ENCODE measurements around the gene ADAM17.

ADAM17 gene

GRCh38 chr2:9543557-9543956 lies 12.1 kb downstream of the ADAM17 start:
- POLR2A ChIA-PET, result no interaction called here
- DNase-seq (ENCODE audit: extremely low spot score), result no peak
- TF ChIP-seq CTCF (IDR thresholded peaks at IDR 0.05; ENCODE audit: control extremely low read depth, extremely low read depth, low read depth, missing control alignments), result no peak
- CTCF ChIA-PET, result interaction anchor here (1.2 to 1.3 kb wide), 2 partner anchors 10 to 20 kb away, joined by 3 to 4 read pairs; no protein-coding TSS in a partner anchor

- CTCF ChIA-PET, result interaction anchor here (1.3 to 3.5 kb wide), 3 partner anchors 10 to 196 kb away, joined by 3 to 16 read pairs (median 5); partner anchors contain the start of gene ADAM17
- no peak for DNase-seq (ENCODE audit: extremely low spot score)
- TF ChIP-seq CTCF (IDR thresholded peaks at IDR 0.05; ENCODE audit: control extremely low read depth, extremely low read depth, low read depth, missing control alignments), result no peak
- POLR2A ChIA-PET, result no interaction called here
Observed at GRCh38 chr2:9539531-9539930, 16.1 kb downstream of the ADAM17 start.

GRCh38 chr2:9538000-9538507 lies 17.6 kb downstream of the ADAM17 start:
- DNase-seq (ENCODE audit: extremely low spot score), result peak; percentile 23
- no peak for TF ChIP-seq CTCF (IDR thresholded peaks at IDR 0.05; ENCODE audit: control extremely low read depth, extremely low read depth, low read depth, missing control alignments)
- CTCF ChIA-PET, result interaction anchor here (1.4 to 3.5 kb wide), 2 partner anchors 12 to 17 kb away, joined by 5 to 16 read pairs; partner anchors contain the start of gene ADAM17
- POLR2A ChIA-PET, result no interaction called here

- POLR2A ChIA-PET, result interaction anchor here (0.7 to 1.4 kb wide), 3 partner anchors 14 to 19 kb away, joined by 3 to 8 read pairs (median 3); partner anchors contain the start of gene ADAM17
- CTCF ChIA-PET, result interaction anchor here (1.1 to 1.3 kb wide), 3 partner anchors 9 to 18 kb away, joined by 3 to 4 read pairs (median 4); no protein-coding TSS in a partner anchor
Observed at GRCh38 chr2:9536504-9536903, 19.1 kb downstream of the ADAM17 start.

GRCh38 chr2:9535177-9535576 lies 20.5 kb downstream of the ADAM17 start:
- DNase-seq (ENCODE audit: extremely low spot score), result no peak
- ChIA-PET CTCF (interaction anchor here (1.3 to 3.0 kb wide), 3 partner anchors 10 to 20 kb away, joined by 4 to 8 read pairs (median 4); partner anchors contain the start of gene ADAM17), POLR2A (interaction anchor here (1.4 kb wide), 1 partner anchor 21 kb away, joined by 3 read pairs; the partner anchor contains the start of gene ADAM17)
- no peak for TF ChIP-seq CTCF (IDR thresholded peaks at IDR 0.05; ENCODE audit: control extremely low read depth, extremely low read depth, low read depth, missing control alignments)

More at GRCh38 chr2:9536504-9536903, 19.1 kb downstream of the ADAM17 start:
- no peak for DNase-seq (ENCODE audit: extremely low spot score)
- TF ChIP-seq CTCF (IDR thresholded peaks at IDR 0.05; ENCODE audit: control extremely low read depth, extremely low read depth, low read depth, missing control alignments), result no peak

GRCh38 chr2:9533663-9534062 lies 22.0 kb downstream of the ADAM17 start:
- TF ChIP-seq CTCF (IDR thresholded peaks at IDR 0.05; ENCODE audit: control extremely low read depth, extremely low read depth, low read depth, missing control alignments), result no peak
- ChIA-PET CTCF (interaction anchor here (0.7 to 3.0 kb wide), 5 partner anchors 9 to 22 kb away, joined by 3 to 8 read pairs (median 6); partner anchors contain the start of gene ADAM17), POLR2A (no interaction called here)
- no peak for DNase-seq (ENCODE audit: extremely low spot score)
